ENCODE data around the gene PPP2R1B.

The PPP2R1B gene

DNA sequence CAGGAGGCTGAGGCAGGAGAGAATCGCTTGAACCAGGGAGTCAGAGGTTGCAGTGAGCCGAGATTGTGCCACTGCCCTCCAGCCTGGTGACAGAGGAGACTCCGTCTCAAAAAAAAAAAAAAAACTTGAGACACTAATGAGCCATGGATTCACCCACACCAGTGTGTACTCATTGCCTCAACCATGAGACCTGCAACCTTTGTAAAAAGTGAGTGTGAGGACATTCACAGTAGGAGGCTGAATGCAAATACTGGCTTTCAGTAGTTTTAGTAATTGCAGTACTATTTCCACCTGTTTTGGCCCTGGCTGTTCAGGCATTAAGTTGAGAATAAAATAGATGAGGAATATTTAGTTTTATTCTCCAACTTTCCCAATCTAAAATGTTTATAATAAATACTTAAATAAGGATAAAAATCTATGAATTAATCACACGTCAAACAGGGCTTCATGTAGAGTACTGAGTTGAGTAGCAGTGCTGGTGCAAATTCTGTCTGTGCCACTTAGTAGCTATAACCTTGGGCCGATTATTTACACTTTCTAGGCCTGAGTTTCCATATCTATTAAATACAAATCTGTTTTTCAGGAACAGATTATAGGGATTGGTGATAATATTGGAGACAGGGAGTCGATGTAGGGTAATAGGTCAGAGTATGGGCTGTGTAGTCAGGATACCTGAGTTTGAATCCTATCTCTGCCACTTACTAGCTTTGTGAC is 72.8 kb downstream of the PPP2R1B start:
- DNase-seq (ENCODE audit: low spot score): no peak

DNA sequence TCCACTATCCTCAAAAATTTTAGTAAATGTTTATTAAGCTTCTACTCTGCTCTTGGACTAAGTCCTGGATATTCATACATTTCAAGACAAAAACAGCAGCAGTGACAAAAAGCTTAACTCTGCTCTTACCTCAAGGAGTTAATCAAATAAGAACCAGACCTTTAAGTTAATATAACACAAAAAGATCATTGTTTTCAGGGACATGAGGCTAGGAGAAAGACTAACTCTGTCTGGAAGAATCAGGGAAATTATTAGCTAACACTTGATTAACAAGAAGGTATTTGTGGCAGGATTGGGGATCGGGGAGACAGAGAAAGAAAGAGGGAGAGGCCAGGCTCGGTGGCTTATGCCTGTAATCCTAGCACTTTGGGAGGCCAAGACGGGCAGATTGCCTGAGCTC is 74.4 kb downstream of the PPP2R1B start:
- no peak for DNase-seq (ENCODE audit: low spot score)

DNA sequence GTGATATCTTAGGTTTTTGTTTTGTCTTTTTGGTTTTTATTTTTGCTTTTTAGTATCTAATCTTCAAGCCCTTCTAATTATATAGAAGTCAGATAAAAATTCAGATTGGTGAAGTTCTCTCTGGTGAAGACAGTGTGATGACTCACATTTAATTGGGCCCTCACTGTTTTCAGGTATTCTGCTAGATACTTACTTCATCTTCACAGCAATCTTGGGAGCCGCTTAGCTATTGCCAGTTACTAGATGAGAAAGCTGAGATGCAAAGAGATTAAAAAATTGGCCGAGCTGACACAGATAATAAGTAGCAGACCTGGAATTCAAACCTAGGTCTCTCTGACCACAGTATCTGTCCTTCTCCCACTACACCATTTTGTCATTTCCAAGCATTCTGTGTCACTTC is 75.0 kb downstream of the PPP2R1B start:
- DNase-seq (ENCODE audit: low spot score): no peak

DNA sequence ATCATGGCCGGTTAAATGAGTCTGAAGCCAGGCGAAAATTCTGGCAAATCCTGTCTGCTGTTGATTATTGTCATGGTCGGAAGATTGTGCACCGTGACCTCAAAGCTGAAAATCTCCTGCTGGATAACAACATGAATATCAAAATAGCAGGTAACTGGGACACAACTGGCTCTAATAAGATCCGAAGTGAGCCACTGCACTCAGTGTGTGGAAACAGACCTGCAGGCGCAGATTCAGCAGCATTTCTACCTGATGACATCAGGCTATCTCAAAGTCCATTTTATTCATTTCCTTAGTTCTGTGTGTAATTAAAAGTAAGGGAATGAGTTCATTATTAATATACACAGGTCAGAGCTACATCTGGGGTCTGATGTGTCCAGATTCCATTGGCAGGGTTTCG is 78.2 kb downstream of the PPP2R1B start:
- no peak for DNase-seq (ENCODE audit: low spot score)

DNA sequence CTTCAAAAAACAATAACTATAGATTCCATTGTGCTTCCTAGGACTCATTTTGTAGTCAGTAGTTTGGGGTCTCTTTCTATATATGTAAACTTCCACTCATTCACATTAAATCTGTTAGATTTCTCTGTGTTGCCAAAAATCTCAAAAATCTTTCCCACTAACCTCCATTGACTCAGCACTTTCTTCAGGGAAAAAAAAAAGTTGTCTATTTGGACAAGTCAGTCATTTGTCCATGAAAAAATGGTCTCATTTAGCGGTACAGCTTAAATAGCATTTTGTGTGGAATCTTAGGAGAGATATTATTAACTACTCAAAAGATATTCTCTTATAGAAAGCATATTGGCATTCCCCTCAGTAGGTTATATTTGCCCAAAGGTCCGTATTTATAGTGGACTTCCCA is 81.9 kb downstream of the PPP2R1B start:
- no peak for DNase-seq (ENCODE audit: low spot score)

DNA sequence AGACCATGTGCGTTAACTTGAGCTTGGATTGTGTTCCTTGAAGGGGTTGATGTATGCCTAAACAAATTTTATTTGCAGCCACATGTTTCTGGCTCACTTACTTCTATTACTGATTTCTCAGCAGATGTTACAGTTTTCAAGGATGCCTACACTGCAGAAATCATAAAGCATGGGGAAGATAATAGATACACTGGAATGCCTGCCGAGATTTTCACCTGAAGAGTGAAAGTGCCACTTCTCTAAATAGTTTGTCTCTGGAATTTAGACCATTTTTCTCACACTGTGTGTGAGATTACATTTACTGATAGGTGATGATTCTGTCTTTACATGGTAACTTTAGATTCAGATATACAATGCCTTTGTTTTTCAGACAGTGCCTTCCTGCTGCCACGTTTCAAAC is 82.4 kb downstream of the PPP2R1B start:
- no peak for DNase-seq (ENCODE audit: low spot score)

DNA sequence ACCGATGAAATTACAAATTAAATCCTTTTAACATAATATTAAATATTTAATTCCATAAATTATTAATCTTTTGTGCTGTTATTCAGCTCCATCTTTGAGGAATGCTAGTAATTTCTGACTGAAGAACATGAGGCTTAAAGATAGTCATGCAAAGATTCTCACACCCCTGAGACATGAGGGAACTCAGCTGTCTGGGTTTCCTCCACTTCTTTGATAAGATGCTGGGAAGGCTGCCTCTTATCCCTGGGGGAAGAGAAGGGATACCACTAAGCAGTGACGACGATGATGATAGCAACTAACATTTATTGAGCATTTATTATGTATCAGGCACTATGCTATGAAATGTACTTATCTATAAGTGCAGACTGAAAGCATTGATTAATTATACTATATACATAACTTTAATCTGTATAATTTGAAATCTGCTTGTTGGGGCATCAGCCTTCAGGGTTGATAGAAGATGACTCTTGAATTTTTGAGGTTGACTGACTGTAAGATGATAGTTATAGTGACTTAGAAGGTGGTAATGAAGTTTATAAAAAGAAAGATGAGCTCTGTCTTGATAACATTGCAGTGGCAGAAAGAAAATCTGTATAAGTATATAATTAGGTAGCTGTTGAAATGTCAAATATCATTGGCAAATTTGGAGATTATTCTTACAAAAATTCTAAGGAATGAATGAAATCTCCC is 85.6 kb downstream of the PPP2R1B start:
- DNase-seq (ENCODE audit: low spot score): no peak
